Left ventricle myocardium inferior (tissue), 1 donor: ENCODE measurements around the gene TMEM132C. TPM values are rescaled to one million over a fixed set of nuclear protein-coding genes. Genes with fewer than 3 reads are reported as not detected.

ENCODE experiments used
- DNase-seq: peaks from one replicate; pipeline ENCODE4 v3.0.0-alpha.2; 2020
- H3K27ac ChIP-seq: fragments of 200-600 bp; replicated peaks from 2 replicates; pipeline ENCODE4 v1.8.0; 2021
- H3K27me3 ChIP-seq: fragments of 200-600 bp; 2 replicates; pipeline ENCODE4 v1.8.0; 2021; ENCODE audit warnings: low read depth
- H3K36me3 ChIP-seq: fragments of 200-600 bp; 2 replicates; pipeline ENCODE4 v1.8.0; 2021
- H3K4me1 ChIP-seq: fragments of 200-600 bp; 2 replicates; pipeline ENCODE4 v1.8.0; 2021
- H3K4me3 ChIP-seq: fragments of 200-600 bp; 2 replicates; pipeline ENCODE4 v1.8.0; 2021; ENCODE audit warnings: mild to moderate bottlenecking, moderate library complexity
- H3K9me3 ChIP-seq: fragments of 200-600 bp; replicated peaks from 2 replicates; pipeline ENCODE4 v1.8.0; 2021
- intact Hi-C: fragments of 100-400 bp; cut with micrococcal nuclease; formaldehyde crosslinking; loops from one replicate; pipeline ENCODE4 v1.11.0; 2022
- total RNA-seq: library from RNA; stranded (reverse); fragmentation: NEBNext Ultra II Directional; extraction: Animal tissue kit (Norgen Biotek cat#: 25700); gene quantifications from one replicate; pipeline ENCODE4 v1.2.1, GENCODE V29; 2021
- TF ChIP-seq, protein P1 (sequence below): fragments of 200-600 bp; IDR thresholded peaks from 2 replicates; pipeline ENCODE4 v1.8.0; 2021; ENCODE audit warnings: antibody characterized with exemption, mild to moderate bottlenecking, borderline replicate concordance
- donor health status: DM: no; HTN: yes; CAD: no; lungs with severe emphysema.

TMEM132C gene
- total RNA-seq, 1 donor from 2014 or later = 1.8 TPM

DNA sequence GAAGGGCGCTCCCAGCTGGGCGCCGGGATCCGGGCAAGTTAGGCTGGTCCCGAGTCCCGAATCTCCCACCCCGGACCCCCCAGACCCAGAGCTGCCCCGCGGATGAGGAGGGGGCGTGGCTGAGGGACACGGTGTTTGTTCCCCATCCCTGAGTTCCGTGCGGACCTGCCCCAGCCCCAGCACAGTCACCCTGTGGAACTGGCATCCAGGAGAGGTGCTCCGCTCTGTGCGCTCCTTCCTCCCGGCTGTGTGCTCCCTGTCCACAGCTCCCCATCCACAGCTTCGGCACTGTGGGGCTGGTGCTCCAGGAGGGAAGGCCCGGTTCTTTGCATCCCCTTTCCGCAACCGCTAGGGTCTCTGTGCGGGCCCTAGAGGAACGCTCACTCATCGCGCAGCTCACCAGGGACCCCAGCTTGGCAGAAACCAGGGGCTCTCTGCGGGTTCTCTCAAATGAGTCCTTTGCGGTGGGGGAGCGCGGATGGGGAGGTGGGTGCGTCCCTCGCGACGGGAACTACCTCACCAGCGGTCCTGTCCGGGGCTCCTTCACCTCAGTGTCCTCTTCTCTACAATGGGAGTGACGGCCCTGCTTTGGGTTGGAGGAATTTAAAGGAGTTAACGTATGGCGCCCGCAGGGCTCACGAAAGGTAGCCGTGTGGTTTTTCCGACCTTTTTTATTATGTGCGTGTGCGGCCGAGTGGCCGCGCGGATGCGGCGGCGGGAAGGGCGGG lies 845 bp downstream of the TMEM132C start:
- Histone ChIP-seq H3K27me3 (peaks cover 94% of the 10 kb centered on the region), H3K36me3 (no peaks in the 10 kb centered on the region), H3K4me3 (peak overlapping the region; percentile 56), H3K27ac (no peak overlapping the region), H3K9me3 (peaks cover 23% of the 10 kb centered on the region), H3K4me1 (peaks cover 18% of the 10 kb centered on the region)
- no peak for DNase-seq
- intact Hi-C loops = no loop called here
- TF ChIP-seq, protein P1, sequence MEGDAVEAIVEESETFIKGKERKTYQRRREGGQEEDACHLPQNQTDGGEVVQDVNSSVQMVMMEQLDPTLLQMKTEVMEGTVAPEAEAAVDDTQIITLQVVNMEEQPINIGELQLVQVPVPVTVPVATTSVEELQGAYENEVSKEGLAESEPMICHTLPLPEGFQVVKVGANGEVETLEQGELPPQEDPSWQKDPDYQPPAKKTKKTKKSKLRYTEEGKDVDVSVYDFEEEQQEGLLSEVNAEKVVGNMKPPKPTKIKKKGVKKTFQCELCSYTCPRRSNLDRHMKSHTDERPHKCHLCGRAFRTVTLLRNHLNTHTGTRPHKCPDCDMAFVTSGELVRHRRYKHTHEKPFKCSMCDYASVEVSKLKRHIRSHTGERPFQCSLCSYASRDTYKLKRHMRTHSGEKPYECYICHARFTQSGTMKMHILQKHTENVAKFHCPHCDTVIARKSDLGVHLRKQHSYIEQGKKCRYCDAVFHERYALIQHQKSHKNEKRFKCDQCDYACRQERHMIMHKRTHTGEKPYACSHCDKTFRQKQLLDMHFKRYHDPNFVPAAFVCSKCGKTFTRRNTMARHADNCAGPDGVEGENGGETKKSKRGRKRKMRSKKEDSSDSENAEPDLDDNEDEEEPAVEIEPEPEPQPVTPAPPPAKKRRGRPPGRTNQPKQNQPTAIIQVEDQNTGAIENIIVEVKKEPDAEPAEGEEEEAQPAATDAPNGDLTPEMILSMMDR = no peak

DNA sequence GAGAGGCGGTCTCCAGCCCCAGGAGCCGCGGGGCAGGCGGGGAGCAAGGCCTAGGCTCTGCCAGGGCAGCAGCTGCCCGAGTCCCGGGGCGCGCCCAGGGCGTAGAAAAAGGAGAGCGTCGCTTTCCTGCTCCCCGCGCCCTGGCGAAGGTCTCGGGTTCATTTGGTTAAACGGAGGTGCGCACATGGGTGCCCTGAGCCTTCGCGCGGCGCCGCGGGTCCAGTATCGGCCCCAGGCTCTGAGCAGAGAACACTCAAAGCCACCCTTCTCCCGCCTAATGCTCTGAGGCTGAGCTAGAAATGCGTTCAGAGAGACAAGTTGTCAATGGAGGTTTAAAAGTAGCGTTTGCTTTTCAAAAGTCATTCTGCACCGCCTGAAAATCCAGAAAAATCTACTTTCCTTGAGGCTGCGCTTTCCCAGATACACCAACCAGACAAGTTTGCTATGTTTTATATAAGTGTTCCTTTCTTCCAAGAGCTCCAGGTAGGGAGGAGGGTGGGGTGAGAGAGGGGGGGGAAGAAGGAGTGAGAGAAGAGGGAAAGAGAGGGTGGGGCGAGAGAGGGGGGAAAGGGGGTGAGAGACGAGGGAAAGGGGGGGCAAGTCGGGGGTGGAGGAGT lies 1.5 kb downstream of the TMEM132C start:
- TF ChIP-seq, protein P1 = no peak
- Histone ChIP-seq H3K36me3 (no peaks in the 10 kb centered on the region), H3K4me3 (peak overlapping the region; percentile 56)

DNA sequence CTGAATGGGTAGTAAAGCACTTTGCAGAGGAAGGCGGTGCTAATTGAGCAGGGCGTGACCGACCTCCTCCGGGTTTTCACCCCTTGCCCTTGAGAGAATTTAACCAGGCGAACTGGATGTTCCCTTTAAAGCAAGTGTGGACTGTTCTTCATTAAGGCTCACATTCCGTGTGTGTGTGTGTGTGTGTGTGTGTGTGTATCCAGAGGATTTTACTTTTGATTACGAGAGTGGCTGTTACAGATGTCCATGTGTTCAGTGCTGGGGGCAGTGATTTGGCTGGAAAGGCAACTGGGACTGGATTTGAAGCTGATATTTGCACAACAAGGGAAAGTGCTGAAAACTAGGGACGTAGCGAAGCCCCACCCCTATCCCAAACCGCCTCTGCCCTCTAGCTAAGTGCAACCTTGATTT lies 2.2 kb downstream of the TMEM132C start:
- Histone ChIP-seq H3K36me3 (no peaks in the 10 kb centered on the region), H3K27ac (no peak overlapping the region), H3K4me1 (peaks cover 18% of the 10 kb centered on the region), H3K4me3 (peak overlapping the region; percentile 56), H3K27me3 (peaks cover 80% of the 10 kb centered on the region), H3K9me3 (peaks cover 27% of the 10 kb centered on the region)
- intact Hi-C loops = no loop called here
- TF ChIP-seq, protein P1 = no peak
- no peak for DNase-seq

More for the DNA sequence above, 1.5 kb downstream of the TMEM132C start:
- intact Hi-C loops = no loop called here
- Histone ChIP-seq H3K27ac (no peak overlapping the region), H3K27me3 (peaks cover 87% of the 10 kb centered on the region), H3K9me3 (peaks cover 27% of the 10 kb centered on the region), H3K4me1 (peaks cover 18% of the 10 kb centered on the region)
- DNase-seq = no peak

DNA sequence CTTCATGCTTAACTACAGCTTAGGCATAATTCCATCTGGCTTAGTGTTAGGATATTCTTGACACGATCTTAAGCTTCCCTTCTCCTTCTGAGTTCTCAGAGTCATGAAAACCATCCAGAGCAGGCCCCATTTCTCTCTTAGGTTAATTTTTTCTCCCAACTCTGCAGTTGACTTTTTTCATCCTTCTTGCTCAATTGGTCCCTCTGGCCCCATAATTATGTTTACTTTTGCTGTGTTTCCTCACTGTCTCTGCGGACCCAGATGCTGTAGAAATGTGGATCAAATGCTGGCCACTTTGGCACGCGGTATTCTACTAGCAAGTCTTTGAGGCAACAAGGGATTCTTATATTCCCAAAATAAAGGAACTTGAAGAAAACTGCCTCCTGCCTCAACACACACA lies 9.5 kb downstream of the TMEM132C start:
- Histone ChIP-seq H3K36me3 (no peaks in the 10 kb centered on the region), H3K27me3 (peaks cover 11% of the 10 kb centered on the region), H3K27ac (no peak overlapping the region), H3K9me3 (peaks cover 50% of the 10 kb centered on the region), H3K4me3 (no peak overlapping the region), H3K4me1 (no peaks in the 10 kb centered on the region)
- intact Hi-C loops = no loop called here
- DNase-seq = no peak
- TF ChIP-seq, protein P1 = no peak

DNA sequence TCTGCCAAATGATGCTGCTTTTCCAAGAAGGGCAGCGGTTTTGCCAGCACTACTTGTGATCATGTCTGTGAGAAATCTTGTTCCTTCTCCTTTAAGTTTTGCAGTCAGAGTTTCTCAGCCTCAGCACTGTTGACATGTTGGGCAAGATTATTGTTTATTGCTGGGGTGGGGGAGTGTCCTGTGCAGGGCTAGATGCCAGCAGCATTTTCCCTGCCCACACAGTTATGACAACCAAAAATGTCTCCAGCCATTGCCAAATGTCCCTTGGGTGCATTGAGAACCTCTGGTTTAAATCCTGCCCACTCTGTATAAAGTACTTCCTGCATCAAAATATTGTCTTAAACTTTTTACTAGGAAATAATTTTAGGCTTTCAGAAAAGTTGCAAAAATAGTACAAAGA lies 20.0 kb downstream of the TMEM132C start:
- no peak overlapping the region for H3K27ac ChIP-seq
- H3K4me3 ChIP-seq = no peak overlapping the region
- no peak for DNase-seq
- no peaks in the 10 kb centered on the region for H3K9me3 ChIP-seq
- no peaks in the 10 kb centered on the region for H3K36me3 ChIP-seq
- H3K27me3 ChIP-seq = peaks cover 48% of the 10 kb centered on the region
- intact Hi-C loops = no loop called here
- H3K4me1 ChIP-seq = no peaks in the 10 kb centered on the region
- TF ChIP-seq, protein P1 = no peak
